NT2/D1 (cell line): ENCODE data around the gene TMEM125.

Experiments
- SUZ12 ChIP-seq: IDR thresholded peaks from 2 replicates; pipeline ENCODE4 v1.6.1; 2011; ENCODE audit not compliant: insufficient read length, insufficient read depth; ENCODE audit errors: extremely low read depth
- YY1 ChIP-seq: IDR thresholded peaks from 2 replicates; pipeline ENCODE4 v1.6.1; 2011; ENCODE audit not compliant: insufficient read length, insufficient read depth

DNA sequence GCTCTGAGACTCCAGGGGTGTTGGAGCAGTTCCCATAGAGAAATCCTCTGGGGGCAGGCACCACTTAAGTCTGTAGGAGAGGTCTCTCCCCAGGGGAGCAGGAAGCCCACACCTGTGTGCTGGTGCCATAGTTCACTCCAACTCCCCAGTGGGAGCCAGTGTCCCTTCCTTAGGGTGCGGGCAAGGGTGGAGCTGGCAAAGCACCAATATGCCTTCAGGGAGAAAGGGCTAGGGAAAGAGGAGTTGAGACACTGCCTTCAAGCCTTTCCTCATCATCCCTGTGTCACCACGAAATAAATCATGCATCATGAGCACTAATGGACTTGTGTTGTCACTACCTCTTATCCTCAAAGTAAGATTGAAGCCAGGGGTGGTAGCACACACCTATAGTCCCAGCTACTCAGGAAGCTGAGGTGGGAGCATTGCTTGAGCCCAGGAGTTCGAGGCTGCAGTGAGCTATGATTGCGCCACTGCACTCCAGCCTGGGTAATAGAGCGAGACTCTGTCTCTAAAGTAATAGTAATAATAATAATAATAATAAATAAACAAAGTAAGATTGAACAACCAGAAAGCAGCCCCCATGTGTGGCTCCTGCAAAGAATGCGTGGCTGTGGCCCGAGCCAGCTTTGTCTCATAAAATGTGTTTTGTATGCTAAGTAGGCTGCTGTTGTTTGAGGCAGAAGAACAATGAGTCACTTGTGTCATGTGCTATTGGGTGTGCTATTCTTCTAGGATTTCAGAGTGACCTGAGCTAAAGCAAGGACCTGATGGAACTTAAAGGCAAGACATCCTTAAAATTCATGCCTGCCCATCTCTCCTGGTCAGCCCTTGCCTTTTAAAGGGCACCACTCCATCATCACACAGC, 24.3 kb downstream of the TMEM125 start:
- no peak for TF ChIP-seq YY1
- TF ChIP-seq SUZ12 = no peak
